Suprapubic skin (tissue), 4 donors: ENCODE data around the gene TBCEL.

Experiments used
- CTCF ChIP-seq, 2 donors: fragments of 200-600 bp in 1 of 2; fragments of 450-650 bp in 1 of 2; sonication (generic) in 1 of 2; IDR thresholded peaks; one replicate each; pipeline ENCODE4 v1.5.1; 2016 to 2019; ENCODE audit warnings: antibody characterized with exemption in 2 of 2, mild to moderate bottlenecking in 1 of 2, moderate library complexity in 1 of 2
- POLR2A ChIP-seq, 2 donors: fragments of 450-650 bp; IDR thresholded peaks; one replicate each; pipeline ENCODE4 v1.6.1; 2017; ENCODE audit warnings: antibody characterized with exemption in 2 of 2, mild to moderate bottlenecking in 2 of 2, moderate library complexity in 2 of 2
- POLR2AphosphoS5 ChIP-seq, 3 donors: sonication (generic); formaldehyde crosslinking; IDR thresholded peaks; one replicate each; pipeline ENCODE4 v1.6.1; 2017; ENCODE audit warnings: antibody characterized with exemption in 3 of 3

- TF ChIP-seq CTCF (IDR thresholded peaks at IDR 0.05) (no peak), POLR2A (IDR thresholded peaks at IDR 0.05) (no peak), POLR2AphosphoS5 (IDR thresholded peaks at IDR 0.05) (no peak)
These were observed 17.2 kb downstream of the TBCEL start for GRCh38 chr11:121041072-121041471.
